Measurements from ENCODE around the gene PCK2.

PCK2 gene

DNA sequence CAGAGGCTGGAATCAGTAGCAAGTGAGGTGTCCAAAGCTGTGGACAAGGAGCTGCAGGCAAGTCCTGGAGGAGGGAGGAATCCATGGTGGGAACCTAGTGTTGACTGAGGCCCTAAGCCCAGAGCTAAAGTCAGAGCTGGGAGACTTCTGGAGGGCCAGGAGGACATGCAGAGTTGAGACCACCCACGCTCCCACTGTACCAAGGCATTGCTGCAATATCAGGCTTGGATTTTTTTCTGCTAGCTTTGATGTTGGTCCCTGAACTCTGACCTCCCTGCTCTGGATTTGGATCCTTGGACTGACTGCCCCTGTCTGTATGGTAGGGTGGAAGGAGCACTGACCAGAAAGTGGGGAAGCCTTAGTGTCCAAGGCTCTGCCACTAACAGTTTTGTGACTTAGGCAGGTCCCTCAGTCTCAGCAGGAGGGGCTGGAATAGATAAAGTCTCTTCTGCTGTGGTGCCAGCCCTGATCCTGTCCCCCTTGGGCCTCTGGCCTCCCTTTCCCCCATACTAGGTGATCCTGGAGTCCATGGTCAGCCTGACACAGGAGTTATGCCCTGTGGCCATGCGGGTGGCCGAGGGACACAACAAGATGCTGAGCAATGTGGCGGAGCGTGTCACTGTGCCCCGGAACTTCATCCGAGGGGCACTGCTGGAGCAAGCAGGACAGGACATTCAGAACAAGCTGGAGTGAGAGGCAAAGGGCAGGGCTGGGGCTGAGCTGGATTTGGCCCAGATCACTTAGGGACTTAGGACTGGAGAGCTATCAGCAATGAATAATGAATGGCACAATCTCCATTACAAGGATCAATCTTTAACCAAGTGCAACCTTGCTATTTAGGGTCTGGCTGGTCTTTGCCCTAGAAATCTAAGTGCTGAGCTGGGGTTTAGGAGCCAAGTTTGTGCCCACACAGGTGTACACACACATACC, 32.9 kb upstream of the PCK2 start:
- DNase-seq (ENCODE audit: low spot score) = no peak

DNA sequence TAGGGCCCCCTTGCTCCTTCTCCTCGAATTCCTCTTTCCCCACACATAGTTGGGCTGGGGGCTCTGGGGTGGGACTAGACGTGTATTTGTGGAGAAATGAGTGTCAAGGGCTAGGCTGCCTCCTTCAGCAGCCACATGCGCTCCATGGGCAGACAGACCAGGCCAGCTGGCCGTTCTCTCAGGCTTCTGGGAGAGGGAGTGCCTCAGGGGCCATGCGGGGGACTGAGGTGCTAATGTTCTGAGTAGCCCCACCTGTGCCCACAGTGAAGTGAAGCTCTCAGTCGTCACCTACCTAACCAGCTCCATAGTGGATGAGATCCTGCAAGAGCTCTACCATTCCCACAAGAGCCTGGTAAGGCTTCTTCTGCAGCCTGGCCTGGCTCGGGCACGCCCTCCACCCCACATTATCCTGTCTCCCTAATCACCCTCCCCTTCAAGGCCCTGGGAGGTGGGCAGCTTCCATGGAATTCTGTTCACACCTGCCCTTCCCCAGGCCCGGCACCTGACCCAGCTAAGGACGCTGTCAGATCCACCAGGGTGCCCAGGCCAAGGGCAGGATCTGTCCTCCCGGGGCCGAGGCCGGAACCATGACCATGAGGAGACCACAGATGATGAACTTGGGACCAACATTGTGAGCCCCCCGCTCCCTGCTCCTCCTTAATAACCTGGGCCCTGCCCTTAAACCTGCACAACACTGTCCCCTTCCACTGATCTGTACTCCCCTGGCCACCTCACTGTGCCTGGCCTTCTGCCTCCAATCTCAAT, 31.7 kb upstream of the PCK2 start:
- no peak for DNase-seq (ENCODE audit: low spot score)

DNA sequence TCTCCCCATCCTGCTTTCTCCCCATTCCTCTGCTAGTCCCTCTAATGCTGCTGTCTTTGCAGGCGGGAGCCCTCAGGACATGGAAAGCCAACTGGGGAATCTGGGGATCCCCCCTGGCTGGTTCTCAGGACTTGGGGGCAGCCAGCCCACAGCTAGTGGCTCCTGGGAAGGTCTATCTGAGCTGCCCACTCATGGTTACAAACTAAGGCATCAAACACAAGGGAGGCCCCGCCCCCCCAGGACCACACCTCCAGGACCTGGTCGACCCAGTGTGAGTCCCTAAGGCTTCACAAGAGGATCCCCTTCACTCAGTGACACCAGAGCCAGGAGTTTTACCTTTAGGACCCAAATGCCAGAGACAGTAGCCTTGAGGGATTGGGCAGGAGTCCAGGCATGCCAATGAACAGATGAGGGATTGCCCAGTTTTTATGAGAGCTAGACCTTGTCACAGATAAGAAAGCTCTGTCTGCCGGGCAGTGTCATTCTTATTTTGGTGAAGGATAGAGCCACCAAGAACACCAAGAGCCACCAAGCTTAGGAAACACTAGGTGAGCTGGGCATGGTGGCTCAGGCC, 30.8 kb upstream of the PCK2 start:
- no peak for DNase-seq (ENCODE audit: low spot score)

DNA sequence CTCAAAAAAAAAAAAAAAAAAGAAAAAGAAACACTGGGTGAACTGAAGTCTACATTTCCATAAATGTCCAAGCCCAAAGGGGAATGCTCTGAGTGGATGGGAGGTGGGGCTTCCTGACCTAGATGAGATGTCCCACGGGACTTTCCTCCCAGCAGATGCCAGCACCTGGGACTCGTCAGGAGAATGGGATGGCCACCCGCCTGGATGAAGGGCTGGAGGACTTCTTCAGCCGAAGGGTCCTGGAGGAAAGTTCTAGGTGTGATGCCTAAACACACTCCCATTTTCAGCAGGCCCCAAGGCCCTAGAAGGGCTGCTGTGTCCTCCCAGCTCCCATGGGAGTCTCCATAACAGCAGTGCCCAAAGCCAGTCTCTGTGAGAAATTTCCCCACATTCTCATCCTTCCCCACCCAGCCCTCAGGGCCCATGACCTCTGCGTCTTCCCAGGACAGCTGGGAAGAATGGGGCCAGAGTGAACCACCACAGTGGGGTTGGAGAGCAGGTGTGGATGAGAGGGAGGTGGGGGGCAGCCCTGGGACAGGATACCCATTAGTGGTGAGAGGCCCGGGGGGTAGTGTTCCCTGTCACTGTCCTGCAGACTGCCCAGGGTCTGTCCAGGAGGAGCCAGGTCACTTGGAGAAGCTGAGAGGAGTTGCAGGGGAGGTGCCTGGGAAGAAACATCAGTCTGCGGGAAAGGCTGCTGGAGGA, 29.9 kb upstream of the PCK2 start:
- DNase-seq (ENCODE audit: low spot score) = no peak

DNA sequence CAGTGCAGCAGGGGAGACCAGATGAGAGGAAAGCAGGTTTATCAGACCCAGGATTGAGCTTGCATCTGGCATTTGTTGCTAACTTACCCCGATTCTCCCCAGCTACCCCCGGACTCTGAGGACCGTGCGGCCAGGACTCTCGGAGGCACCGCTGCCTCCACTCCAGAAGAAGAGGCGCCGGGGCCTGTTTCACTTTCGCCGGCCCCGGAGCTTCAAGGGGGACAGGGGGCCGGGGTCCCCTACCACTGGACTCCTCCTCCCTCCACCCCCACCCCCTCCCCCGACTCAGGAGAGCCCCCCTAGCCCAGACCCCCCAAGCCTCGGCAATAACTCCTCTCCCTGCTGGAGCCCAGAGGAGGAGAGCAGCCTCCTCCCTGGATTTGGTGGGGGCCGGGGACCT, 29.3 kb upstream of the PCK2 start:
- no peak for DNase-seq (ENCODE audit: low spot score)

DNA sequence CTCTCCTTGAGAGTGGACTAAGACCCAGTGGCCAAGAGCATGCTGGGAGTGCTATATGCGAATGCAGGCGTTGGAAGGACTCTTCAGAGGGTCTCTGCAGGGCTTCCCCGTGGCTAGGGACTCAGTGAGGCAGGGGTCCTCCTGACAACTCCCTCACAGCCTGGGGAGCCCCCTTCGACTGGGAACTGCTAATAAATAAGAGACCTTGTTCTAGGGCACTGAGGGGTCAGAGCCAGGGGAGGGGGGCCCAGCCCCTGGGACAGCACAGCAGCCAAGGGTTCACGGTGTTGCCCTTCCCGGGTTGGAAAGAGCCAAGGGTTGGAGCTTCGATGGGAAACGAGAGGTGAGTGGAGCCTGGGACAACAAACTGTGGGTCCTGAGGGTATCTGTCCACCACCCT, 28.7 kb upstream of the PCK2 start:
- DNase-seq (ENCODE audit: low spot score) = no peak

DNA sequence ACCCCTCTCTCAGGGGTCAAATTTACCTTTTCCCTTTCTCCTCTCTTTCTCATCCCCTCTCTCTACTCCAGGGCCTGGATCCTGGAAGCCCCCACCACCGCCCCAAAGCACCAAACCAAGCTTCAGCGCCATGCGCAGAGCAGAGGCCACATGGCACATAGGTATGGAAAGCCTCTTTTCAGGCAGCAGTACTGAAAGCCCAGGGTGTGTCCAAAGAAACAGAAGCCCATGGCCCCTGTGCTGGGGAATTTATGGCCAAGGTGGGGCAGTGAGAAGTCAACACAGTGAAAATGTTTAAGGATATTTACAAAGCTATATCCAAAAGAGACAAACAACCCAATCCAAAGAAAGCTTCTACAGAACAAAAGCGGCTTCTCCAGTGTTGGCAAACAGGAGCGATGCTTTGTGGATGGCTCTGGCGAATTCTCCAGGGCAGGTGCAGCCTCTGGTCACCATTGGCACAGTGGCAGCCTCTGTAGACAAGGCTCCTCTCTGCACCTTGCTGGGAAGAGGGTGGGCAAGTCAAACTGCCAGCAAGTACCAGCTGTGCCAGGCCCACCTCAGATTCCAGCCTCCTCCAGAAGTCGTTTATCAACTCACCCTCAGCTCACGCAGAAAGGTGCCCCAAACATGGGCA, 27.5 kb upstream of the PCK2 start:
- no peak for DNase-seq (ENCODE audit: low spot score)

DNA sequence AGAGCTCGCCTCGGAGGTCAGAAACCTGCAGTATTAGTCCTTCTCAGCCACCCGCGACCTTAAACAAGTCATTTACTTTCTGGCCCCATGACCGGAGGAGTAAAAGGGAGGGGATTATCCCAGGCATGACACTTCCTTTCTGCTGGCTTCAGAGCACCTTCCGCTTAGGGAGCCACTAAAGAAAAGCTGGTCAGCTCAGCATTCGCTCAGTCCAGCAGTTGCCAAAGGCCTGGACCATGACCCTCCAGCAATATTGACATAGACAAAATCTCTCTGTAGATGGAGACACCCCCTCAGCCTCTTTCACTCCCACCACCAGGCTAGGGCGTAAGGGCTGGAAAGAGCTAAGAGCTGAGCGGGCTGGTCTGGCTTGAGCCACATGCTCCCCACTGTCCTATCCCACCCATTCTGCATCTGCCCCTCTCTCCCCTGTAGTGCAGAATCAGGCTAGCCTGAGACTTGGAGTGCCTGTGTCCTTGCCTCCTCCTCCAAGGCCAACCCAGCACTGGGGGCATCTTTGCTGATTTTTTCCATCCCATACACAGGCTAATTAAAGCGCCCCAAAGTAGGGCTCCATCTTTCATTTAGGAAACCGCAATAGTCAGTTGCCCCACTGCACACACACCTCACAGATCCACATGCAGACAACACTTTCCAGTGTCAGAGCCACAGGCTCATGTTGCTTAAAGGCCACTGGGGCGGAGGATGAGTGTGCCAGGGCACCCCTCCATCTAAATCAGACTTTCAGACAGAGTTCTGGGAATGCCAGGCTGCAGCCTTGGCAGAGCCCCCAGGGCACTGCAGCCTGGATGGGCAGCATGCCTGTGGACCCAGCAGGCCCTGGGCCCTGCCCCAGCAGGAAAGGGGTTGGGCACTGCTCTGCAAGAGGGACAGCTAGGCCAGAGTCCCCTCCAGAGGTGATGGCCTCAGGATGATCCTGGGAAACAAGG, 26.7 kb upstream of the PCK2 start:
- DNase-seq (ENCODE audit: low spot score) = no peak

DNA sequence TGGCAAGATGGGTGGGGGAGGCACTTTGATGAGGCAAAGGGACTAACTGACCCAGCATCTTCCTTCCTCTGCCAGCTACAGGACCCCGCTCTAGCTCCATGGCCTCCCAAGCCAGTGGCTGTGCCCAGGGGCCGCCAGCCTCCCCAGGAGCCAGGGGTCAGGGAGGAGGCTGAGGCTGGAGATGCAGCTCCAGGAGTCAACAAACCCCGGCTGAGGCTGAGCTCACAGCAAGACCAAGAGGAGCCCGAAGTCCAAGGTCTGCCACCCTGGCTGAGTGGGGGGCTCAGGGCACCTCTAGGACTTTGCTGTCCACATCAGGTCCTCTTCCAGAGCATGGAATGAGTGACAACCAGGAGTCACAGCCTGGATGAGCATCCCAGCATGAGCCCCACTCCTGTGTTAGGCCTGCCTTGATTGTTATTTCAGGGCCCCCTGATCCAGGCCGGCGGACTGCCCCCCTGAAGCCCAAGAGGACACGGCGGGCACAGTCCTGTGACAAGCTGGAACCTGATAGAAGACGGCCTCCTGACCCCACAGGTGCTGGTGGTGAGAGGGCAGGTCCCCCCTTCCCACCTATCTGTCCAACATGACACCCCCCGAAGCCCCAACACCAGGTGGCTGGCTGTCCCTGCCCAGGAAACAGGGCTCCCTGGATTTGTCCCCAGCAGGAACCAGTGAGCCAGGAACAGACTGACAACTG, 25.2 kb upstream of the PCK2 start:
- DNase-seq (ENCODE audit: low spot score) = no peak

DNA sequence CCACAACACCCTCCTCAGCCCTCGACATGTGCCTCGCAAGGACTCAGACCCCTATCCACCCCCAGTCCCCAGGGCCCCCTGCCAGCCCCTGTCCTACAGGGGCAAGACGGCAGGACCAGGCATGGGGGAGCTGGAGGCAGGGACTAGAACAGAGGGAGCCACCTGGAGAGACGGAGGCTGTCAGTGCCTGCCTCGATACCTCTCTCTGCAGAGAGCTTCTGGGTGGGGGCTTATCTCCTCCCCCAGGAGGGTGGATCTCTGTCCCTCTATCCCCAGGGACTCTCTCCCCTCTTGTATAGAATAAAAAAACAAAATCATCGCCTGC, 24.7 kb upstream of the PCK2 start:
- no peak for DNase-seq (ENCODE audit: low spot score)

DNA sequence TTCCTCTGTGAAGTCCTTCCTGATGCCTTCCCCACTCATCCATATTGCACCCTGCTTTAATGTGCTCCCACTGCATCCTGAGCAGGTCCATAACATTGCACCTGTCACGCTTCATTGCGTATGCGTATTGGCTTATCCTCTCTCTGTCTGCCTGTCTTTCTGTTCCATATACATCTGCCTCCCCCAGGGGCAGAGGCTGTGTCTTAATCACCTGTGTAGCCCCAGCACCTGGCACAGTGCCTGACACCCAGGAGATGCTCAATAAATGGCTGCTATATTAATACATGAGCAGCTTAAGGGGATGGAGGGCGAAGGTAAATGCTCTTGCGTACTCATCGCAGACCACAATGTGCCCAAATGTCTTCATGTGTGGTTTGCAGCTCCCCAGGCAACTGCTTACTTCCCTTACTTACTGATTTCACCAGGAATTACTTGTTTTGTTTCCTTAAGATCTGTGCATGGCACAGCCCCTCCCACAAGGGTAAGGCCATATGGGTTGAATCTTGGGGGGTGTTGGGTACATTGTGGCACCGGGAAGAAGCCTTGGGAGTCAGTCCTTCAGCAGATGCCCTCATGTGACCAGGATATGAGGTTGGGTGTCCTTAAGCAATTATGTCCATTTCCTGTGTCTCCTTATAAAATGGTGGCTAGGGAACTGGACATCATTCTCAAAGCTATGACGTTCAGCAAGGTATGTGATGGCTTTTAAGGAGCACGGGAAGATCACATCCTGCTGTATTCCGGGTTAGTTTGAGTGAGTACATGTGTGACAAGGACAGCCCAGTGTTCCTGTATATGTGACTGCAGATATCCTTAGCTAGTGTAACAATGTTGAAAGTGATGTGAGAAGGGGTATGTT, 23.6 kb upstream of the PCK2 start:
- DNase-seq (ENCODE audit: low spot score) = no peak

DNA sequence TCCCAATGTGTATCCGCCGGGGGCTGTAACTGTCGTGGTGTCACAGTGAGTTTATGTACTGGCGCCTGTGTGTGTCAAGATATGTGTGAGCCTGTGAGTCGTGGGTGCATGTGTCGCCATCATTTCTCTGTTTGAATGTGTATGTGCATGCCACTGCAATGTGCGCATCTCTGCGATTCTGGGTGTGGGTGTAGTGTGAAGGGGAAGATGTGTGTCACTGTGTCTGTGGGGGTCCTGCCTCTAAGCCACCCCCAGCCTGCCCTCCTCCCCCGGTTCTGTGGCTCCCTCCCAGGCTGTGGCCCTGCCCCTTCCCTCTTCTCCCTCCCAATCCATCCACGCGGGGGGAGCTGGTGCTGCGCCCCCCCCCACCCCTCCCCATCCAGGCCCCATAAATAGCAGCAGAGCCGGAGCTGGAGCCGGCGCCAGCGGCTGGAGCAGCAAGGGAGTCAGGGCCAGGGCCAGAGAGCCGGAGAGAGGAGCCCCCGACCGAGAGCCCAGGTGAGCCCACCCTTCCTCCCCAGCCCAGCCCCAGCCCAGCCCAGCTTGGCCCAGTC, 22.9 kb upstream of the PCK2 start, which contains the start of gene CPNE6:
Gene CPNE6, plus strand, starts transcription at position 419 of the 554 bp plus-strand sequence. CDS start 1,375 bp downstream, outside the sequence.
- DNase-seq (ENCODE audit: low spot score) = no peak

DNA sequence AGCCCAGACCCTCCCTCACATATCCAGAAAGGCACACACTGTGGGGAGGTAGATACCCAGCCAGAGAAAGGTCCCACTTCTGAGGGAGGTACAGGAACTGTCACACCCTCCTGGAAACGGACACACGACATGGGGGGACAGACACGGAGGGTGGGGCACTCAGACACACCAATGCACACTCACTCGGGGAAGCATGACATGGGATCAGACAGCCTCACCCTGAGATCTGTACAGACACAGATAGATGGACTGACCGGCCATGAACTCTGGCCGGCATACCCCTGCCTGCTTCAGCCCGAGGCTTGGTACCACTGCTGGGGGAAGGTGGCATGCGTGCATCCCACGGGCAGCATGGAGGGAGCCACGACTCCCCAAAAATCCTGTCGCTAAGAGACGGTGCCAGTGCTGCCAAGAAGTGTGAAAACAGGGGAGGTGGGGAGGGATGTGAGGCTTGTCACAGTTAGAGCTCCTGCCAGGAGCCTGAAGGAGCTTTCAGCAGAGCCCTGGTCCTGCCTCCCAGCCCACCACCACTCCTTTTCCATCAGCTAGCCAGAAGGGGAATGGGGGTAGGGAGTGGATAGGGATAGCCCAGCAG, 22.2 kb upstream of the PCK2 start:
- DNase-seq (ENCODE audit: low spot score) = no peak

DNA sequence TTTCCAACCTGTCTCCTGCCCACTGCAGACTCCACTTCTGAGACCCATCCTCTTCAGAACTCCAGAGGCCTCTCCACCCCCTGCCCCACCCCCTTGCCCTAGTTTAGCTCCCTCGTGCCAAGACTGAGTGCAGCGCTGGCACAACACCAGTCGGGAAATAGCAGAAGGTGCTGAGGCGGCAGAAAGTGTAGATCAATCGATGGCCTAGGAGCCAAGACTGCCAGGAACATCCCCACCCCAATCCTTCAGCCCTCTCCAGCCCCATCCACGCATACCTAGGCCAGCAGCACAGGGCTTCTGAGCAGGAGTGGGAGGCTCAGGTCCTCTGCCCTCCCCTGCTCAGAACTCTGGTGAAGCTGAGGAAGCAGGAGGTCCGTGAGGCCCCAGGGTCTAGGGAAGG, 21.7 kb upstream of the PCK2 start:
- DNase-seq (ENCODE audit: low spot score) = no peak

DNA sequence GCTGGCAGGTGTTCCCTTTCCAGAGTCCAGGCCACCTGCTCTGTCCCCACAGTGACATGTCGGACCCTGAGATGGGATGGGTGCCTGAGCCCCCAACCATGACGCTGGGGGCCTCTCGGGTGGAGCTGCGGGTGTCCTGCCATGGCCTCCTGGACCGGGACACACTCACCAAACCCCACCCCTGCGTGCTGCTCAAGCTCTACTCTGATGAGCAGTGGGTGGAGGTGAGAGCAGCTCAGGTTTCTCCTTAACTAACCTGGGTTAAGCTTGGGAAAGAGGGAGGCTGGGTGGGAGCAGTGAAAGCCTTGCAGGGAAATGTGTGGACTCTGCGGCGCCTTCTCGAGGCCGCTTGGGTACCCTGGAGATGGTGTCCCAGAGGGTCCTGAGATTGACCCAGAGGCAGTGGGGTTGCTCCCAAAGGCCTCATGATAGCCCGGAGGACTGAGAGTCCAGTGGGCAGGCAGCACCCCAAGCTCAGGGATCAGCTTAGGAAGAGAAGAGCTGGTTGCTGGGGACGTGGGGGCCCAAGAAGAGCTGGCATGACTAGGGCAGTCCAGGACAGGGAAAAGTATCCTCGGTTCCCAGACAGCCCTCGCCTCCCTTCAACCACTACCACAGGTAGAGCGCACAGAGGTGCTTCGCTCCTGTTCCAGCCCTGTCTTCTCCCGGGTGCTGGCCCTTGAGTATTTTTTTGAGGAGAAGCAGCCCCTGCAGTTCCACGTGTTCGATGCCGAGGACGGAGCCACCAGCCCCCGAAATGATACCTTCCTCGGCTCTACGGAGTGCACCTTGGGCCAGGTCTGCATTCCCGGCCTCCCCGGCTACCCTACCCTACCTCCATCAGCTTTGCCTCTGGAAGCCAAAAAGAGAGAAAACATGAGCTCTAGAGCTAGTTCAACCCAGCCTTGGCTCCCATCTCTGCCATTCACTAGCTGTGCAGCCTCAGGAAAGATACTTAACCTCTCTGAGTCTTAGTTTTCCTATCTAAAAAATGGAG, 20.9 kb upstream of the PCK2 start:
- DNase-seq (ENCODE audit: low spot score) = no peak

DNA sequence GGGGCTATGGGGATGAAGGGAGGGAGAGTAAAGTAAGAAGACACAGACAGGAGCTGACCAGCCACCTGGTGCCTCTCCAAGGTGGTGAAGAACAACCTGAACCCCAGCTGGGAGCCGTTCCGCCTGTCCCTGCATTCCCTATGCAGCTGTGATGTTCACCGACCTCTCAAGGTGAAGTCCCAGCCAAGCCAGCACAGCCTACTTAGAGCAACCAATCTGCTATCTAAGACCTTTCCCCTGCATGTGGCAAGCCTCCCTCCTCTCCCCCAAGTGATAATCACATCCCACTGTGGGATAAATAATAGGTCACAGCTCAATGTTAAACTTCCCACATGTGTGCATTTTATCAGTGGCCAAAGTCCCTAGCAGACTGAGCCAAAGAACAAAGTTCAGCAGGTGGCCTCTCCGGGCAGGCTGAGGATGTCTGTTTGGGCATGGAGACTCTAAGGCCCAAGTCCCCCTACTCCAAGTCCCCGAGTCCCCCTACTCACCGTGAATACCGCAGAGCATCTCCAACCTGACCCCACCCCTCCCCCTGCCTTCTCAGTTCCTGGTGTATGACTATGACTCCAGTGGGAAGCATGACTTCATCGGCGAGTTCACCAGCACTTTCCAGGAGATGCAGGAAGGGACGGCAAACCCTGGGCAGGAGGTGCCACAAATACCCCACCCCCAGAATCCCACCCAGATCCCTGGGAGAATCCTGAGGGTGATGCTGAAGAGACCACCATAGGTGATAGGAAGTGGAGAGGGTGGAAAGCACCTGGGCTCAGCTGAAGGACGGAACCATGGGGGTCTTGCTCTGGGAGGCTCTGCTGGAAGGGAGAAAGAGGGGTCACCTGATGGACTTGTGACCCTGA, 19.3 kb upstream of the PCK2 start:
- no peak for DNase-seq (ENCODE audit: low spot score)
